ENCODE results near the gene APBA2.

GRCh38 chr15:29130951-29131839 lies 245.4 kb downstream of the APBA2 start:
- no peak for TF ChIP-seq POLR2AphosphoS5 (IDR thresholded peaks at IDR 0.05; ENCODE audit: insufficient read depth in 1 of 2, low read depth in 1 of 2)
- TF ChIP-seq CTCF (IDR thresholded peaks at IDR 0.05): no peak
